Measurements from ENCODE around the gene AP4E1.
"Not testable (repeated sequence)": the region's sequence is repeated elsewhere in the genome, so short reads cannot be mapped to it uniquely, and the experiment has no call there.

Gene AP4E1

DNA sequence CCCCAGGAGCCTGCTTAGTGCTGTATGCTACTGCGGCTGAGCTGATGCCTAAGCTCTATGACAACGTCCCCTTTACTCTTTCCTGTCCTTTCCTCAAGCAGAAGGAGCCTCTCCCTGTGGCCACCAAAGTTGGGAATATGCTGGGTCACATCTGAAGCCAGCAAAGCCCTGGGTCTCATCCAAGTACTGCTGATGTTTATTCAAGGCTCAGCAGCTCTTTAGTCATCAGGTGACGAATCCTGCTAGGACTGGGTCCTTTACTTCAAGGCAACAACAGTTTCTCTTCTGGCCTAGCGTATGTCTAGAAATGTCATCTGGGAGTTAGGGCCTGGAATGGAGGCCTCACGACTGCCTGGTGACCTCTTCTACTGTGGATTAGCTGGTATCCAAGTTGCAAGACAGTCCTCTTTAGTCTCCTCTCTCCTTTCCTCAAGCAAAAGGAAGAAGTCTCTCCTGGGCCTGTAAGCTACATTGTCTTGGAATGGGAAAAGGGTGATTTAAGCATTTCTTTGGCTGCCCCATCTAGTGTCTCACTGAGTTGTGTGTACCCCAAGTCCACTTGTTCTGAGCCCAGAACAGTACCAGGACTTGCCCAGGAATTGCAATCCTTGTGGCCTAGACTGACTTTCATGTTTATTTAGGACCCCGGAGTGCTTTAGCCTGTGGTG lies 122.3 kb downstream of the AP4E1 start:
- DNase-seq, result no peak

DNA sequence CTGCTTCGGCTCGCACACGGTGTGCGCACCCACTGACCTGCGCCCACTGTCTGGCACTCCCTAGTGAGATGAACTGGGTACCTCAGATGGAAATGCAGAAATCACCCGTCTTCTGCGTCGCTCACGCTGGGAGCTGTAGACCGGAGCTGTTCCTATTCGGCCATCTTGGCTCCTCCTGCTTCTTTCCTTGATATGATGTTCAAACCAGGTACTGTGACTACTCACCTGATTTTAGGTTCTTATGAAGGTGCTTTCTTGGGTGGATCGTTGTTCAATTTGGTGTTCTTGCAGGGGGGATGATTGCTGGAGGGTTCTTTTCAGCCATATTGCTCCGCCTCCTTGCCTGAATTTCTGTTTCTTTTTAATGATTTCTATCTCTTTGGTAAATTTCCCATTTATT lies 129.0 kb downstream of the AP4E1 start:
- not testable (repeated sequence) for DNase-seq

DNA sequence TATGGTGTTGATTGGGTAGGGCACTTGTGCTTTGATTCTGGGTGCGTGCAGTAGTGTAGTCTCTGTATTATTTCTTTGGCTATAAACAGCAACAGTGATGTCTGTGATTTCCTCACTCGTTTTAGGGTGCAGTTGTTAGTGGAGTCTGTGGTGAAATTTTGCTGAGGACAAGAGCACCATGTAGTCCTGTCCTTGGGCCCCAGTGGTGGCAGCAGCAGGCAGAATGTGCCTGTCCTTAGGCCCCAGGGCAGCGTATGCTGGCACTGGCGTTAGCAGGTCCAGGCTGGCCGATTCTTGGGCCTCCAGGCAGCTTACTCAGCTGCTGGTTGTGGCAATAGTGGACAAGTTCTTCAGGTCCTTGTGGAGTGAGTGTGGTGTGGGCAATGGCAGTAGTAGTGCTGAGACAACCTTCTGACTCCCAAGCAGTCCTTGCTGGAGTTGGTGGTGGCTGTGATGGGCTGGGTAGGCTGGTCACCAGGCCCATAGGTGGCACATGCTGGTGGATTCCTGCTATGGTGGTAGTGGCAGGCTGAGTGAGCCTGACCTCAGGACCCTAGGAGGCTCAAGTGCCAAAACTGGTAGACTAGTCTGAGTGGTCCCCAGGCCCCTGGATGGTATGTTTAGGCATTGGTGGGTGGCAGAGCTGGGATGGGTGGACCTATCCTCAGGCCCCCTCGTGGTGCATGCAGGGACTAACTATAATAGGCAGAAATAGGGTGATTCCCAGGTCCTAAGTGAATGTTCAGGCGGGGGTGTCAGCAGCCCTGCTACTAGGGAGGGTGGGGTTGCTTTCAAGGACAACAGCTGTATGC lies 129.9 kb downstream of the AP4E1 start:
- no peak for DNase-seq

DNA sequence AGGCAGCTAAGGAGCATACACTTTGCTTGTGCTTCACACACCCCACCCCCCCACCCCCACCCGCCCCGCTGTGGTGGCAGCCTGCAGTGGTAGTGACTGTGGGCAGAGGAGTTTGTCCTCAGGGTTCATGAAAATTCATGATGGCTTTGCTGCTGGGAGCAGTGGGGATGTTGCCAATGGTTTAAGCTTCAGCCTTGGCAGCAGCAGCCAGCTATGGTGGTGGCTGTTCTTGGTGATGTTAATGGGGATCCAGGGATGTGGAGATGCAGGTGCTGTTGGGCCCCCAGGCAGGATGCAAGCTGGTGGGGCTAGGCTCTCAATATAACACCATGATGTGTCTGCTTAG lies 130.5 kb downstream of the AP4E1 start:
- no peak for DNase-seq

DNA sequence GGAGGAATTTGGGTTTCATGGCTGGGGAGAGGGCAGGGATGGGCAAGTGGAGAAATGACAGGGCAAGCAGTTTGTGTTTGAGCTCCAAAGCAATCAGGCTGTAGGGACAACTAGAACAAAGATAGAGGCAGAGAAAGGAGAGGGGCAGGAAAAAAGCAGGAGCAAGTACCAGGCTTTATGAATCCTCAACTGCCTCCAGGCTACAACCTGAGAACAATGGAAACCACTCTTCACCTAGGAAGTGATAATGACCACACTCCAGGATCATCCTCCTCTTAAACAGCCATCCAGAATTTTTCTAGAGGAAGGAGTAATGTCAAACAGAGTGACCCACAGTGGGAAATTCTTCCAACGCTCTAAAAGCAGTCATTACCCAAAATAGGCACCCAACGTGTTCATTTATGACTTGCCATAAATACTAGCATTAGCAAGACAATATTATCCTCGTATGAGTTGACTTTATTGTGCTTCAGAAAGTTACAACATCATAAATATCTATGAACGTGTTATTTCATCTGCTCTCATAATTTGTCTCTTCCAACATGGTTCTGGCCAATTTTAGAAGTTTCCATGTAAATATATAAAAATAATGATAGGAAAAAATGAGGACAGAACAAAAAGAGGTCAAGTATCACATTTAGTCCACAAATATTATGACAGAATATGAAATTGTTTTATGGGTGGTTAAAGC lies 135.7 kb downstream of the AP4E1 start:
- DNase-seq, result no peak

DNA sequence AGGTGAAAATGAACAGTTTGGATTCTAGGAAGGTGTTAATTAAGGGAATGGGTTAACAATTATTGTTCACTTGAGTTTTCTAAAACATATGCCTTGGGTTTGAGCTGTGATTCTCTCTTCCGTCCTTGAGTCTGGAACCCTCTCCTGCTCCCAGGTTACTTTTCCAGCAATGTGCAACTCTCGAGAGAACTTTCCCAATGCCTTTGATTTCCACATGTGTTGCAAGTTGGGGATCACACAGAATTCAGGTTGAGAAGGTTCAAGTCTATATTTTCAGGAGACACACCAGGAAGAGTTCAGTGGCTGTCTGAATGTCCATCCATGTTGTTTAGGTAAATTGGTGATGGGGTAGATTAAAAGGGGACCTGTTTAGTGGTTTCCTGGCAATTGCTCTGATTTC lies 137.5 kb downstream of the AP4E1 start:
- no peak for DNase-seq

DNA sequence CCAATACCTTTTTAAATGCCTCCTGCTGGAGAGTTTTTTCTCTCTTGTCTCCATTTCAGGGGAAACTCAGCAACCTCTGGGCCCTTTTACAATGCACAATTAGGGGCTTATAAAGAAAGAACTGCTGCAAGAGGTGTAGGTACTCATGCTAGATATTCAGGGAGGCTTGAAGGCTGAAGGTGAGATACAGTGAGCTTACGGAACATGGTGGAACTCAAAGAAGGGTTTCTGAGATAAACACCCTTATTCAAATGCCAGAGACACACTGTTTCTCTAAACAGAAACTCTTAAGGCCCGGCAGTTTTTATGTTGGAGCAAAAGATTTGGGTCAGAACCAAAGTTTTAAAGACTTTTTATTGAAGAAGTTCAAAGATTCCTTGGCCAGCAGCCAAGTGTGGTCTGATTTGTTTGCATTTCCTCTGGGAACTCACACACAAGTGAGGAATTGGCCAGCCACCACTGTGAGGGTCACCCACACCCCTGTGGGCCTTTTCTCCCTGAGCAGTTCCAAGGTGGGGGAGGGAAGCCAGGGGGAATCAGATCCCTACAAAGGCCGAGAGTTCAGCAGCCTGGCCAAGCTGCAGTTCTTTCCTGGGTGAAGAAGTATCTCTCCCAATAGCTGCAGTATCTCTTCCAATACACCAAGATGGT lies 138.4 kb downstream of the AP4E1 start:
- DNase-seq, result no peak

DNA sequence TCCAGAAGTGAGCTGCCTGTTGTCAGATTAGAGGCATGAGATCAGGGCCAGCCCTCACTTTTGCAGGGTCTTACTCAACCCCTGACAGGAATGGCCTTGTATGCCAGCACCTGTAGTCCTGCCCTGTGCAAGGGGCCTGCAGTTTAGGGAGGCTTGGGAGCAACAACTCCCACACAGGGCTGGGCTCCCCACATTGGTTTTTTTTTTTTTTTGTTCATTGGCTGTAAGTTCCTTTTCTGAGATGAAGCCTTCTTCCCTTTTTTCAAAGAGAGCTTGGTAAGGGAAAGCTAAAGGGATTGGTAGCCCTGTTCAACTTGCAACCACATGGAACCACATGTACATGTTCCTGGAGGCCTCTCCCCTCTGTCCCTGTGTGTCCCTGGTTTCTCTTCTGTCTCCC lies 139.8 kb downstream of the AP4E1 start:
- no peak for DNase-seq

DNA sequence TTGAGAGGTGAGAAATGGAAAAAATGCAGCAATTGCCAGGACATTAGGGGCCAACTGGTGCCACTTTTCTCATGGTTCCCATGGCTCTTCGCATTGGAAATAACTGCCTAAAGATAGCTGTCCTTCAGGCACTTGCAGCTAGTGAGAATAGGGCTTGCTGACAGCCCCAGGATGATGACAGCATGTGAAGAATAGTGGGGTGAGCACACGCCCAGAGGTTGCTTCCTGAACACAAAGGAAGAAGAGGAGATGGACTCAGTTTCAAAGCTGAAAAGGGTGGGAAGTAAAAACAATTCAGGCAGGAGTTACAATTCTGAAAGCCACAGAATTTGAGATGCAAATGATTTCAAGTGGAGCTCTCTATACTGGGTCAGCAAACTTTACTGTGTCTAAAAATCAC lies 140.6 kb downstream of the AP4E1 start:
- no peak for DNase-seq

DNA sequence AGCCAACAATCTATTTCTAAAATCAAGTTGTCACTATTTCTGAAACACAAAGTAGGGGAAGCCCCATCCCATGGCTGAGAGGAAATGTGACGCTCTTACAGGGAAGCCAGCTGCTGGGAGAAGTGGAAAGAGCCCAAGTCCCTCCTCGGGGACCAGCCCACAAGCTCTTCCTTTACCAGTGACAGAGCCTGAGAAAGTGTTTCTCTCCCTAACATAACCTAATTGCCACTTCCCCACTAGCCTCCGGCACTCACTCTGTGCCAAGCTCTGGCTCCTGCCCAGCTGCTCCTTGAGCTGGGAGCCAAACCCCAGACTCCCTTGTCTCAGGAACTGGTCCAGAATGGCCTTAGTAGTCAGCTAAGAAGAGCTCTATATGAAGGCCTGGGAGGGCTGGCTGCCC lies 143.3 kb downstream of the AP4E1 start:
- DNase-seq, result peak; percentile 66

DNA sequence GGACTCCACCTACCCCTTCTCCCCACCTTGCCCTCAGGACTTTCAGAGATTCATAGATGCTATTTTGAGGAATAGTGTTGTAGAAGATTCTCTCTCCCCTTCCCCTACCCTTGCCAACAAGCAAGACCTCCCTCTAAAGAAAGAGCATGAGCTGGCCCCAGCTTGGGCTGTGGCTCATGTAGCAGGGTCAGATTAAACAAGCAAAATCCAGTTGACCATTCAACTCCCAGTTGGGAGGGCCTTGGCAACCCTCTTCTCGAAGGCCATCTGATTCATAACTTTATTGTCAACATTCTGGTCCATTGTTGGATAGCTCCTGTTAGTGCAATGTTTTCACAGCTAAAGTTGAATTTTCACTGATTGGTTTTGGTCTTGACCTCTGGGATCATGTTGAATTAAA lies 145.1 kb downstream of the AP4E1 start:
- no peak for DNase-seq

DNA sequence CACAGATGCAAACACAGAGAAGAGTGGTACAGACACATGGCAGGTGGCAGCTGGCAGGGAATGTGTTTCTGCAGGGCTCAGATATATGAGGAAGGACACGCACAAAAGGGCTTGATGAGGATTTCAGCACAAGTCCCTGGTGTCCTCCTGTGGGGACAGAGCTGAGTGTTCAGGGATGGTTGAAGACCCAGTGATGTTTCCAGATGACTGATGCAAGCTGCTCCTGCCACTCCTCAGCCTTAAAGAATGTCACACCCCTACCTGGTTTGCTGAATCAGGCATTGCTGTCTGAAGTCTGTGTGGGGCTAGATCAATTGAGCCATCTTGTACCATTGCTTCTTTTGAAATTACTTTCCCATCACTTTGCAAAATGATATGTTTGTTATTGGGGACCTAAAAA lies 146.1 kb downstream of the AP4E1 start:
- no peak for DNase-seq
